OCI-LY7 (cell line): Measurements from ENCODE around the gene ECM2.

Experiments
- CTCF ChIP-seq: fragments of 200-600 bp; sonication (generic); conservative IDR thresholded peaks from 2 replicates; pipeline ENCODE4 v1.5.1; 2014; ENCODE audit warnings: mild to moderate bottlenecking, antibody characterized with exemption, low read length, moderate library complexity, mixed read lengths
- EZH2phosphoT487 ChIP-seq: fragments of 200-600 bp; sonication (generic); IDR thresholded peaks from 2 replicates; pipeline ENCODE4 v1.6.1; 2018; ENCODE audit warnings: low read depth, borderline replicate concordance, mild to moderate bottlenecking, mixed run types, antibody characterized with exemption, low read length, moderate library complexity, mixed read lengths

- no peak for TF ChIP-seq CTCF
- TF ChIP-seq EZH2phosphoT487 = no peak
Observed at GRCh38 chr9:92486371-92486770, 49.4 kb downstream of the ECM2 start.
